Panc1 (cell line): Measurements from ENCODE around the gene DDAH1.

Experiments
- POLR2AphosphoS5 ChIP-seq: IDR thresholded peaks from 2 replicates; pipeline ENCODE4 v1.6.1; 2012; ENCODE audit warnings: mild to moderate bottlenecking, low read depth, low read length, moderate library complexity
- TF ChIP-seq, protein P1 (sequence below): fragments of 450-650 bp; IDR thresholded peaks from 2 replicates; pipeline ENCODE4 v1.5.1; 2017; ENCODE audit warnings: mild to moderate bottlenecking
- TF ChIP-seq, protein P2 (sequence below), 2 experiments: IDR thresholded peaks; 2 replicates each; pipeline ENCODE4 v1.6.1; 2011 to 2012; ENCODE audit warnings: low read depth in 2 of 2, control low read depth in 1 of 2, low read length in 1 of 2, mild to moderate bottlenecking in 1 of 2, moderate library complexity in 1 of 2; ENCODE audit not compliant: insufficient read depth in 1 of 2

DNA sequence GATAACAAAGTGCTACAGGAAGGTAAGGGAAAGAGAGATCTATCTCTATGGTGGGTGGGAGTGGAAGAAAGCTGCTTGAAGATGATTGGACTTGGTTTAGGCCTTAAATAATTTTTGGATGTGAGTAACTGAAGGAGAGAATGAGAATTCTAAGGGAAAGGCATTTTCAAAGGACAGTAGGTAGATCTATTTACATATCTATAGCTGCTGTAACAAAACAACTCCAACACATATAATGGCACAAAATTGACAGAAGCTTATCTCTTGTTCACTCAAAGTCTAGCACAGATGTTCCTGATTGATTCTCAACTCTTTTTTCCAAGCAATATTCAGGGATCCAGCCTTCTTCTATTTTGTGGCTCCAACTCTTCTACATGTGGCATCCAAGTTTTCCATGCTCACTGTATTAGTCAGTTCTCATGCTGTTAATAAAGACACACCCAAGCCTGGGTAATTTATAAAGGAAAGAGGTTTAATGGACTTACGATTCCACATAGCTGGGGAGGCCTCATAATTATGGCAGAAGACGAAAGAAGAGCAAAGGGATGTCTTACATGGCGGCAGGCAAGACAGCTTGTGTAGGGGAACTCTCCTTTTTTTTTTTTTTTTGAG, 3.1 kb upstream of the DDAH1 start:
- TF ChIP-seq, protein P1, sequence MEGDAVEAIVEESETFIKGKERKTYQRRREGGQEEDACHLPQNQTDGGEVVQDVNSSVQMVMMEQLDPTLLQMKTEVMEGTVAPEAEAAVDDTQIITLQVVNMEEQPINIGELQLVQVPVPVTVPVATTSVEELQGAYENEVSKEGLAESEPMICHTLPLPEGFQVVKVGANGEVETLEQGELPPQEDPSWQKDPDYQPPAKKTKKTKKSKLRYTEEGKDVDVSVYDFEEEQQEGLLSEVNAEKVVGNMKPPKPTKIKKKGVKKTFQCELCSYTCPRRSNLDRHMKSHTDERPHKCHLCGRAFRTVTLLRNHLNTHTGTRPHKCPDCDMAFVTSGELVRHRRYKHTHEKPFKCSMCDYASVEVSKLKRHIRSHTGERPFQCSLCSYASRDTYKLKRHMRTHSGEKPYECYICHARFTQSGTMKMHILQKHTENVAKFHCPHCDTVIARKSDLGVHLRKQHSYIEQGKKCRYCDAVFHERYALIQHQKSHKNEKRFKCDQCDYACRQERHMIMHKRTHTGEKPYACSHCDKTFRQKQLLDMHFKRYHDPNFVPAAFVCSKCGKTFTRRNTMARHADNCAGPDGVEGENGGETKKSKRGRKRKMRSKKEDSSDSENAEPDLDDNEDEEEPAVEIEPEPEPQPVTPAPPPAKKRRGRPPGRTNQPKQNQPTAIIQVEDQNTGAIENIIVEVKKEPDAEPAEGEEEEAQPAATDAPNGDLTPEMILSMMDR, result no peak
- TF ChIP-seq POLR2AphosphoS5, result no peak
- TF ChIP-seq, protein P2, sequence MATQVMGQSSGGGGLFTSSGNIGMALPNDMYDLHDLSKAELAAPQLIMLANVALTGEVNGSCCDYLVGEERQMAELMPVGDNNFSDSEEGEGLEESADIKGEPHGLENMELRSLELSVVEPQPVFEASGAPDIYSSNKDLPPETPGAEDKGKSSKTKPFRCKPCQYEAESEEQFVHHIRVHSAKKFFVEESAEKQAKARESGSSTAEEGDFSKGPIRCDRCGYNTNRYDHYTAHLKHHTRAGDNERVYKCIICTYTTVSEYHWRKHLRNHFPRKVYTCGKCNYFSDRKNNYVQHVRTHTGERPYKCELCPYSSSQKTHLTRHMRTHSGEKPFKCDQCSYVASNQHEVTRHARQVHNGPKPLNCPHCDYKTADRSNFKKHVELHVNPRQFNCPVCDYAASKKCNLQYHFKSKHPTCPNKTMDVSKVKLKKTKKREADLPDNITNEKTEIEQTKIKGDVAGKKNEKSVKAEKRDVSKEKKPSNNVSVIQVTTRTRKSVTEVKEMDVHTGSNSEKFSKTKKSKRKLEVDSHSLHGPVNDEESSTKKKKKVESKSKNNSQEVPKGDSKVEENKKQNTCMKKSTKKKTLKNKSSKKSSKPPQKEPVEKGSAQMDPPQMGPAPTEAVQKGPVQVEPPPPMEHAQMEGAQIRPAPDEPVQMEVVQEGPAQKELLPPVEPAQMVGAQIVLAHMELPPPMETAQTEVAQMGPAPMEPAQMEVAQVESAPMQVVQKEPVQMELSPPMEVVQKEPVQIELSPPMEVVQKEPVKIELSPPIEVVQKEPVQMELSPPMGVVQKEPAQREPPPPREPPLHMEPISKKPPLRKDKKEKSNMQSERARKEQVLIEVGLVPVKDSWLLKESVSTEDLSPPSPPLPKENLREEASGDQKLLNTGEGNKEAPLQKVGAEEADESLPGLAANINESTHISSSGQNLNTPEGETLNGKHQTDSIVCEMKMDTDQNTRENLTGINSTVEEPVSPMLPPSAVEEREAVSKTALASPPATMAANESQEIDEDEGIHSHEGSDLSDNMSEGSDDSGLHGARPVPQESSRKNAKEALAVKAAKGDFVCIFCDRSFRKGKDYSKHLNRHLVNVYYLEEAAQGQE (IDR thresholded peaks at IDR 0.05; ENCODE audit: insufficient read depth in 1 of 2, low read depth in 2 of 2, low read length in 1 of 2), result no peak
